ENCODE data around the gene ANXA9. TPM values are rescaled to one million over a fixed set of nuclear protein-coding genes. Genes with fewer than 3 reads are reported as not detected.

ANXA9 gene
- total RNA-seq, 5 donors from 2014 or later (not counting 1 experiment from before 2014, with no cell fraction given) = 0.15 to 0.16 TPM; not detected in 3

GRCh38 chr1:150961756-150962155 lies 20.3 kb upstream of the ANXA9 start:
- Histone ChIP-seq H3K27me3 (replicated peaks in 1 of 2; ENCODE audit: control insufficient read depth in 2 of 2, extremely low read depth in 1 of 2, insufficient read depth in 2 of 2, low read length in 1 of 2) (no peaks in the 10 kb centered on the region), H3K27ac (ENCODE audit: low read length) (no peak overlapping the region), H3K36me3 (ENCODE audit: control insufficient read depth in 2 of 2, extremely low read depth in 1 of 2, insufficient read depth in 1 of 2, low read length in 1 of 2) (peaks cover 31 to 77% of the 10 kb centered on the region in 2 donors), H3K4me3 (ENCODE audit: control insufficient read depth in 1 of 2, extremely low read depth in 1 of 2, low read length in 1 of 2) (no peak overlapping the region), H3K9me3 (no peaks in the 10 kb centered on the region), H3K4me1 (ENCODE audit: control insufficient read depth in 1 of 2, extremely low read depth in 1 of 2, insufficient read depth in 2 of 2, low read length in 2 of 2) (no peaks in the 10 kb centered on the region)
- no peak overlapping the region for H3K4me3 Mint-ChIP-seq
- ChIA-PET POLR2A (no interaction called here), CTCF (no interaction called here)
- no peaks in the 10 kb centered on the region for H3K27me3 Mint-ChIP-seq
- H3K36me3 Mint-ChIP-seq = peaks cover 49% of the 10 kb centered on the region
- ATAC-seq (replicated peaks in 1 of 4) (no peak), DNase-seq (no peak)
- WGBS (ENCODE audit: insufficient coverage) = 80% methylated on average over 1 of the region's 4 CpGs
- H3K9me3 Mint-ChIP-seq = no peaks in the 10 kb centered on the region
- H3K27ac Mint-ChIP-seq = no peak overlapping the region
- peaks cover 0 to 6% (median 0%) of the 10 kb centered on the region in 3 donors for H3K4me1 Mint-ChIP-seq

- Histone ChIP-seq H3K4me1 (ENCODE audit: control insufficient read depth in 1 of 2, extremely low read depth in 1 of 2, insufficient read depth in 2 of 2, low read length in 2 of 2) (no peaks in the 10 kb centered on the region), H3K36me3 (ENCODE audit: control insufficient read depth in 2 of 2, extremely low read depth in 1 of 2, insufficient read depth in 1 of 2, low read length in 1 of 2) (peaks cover 35 to 83% of the 10 kb centered on the region in 2 donors), H3K27me3 (replicated peaks in 1 of 2; ENCODE audit: control insufficient read depth in 2 of 2, extremely low read depth in 1 of 2, insufficient read depth in 2 of 2, low read length in 1 of 2) (no peaks in the 10 kb centered on the region), H3K4me3 (ENCODE audit: control insufficient read depth in 1 of 2, extremely low read depth in 1 of 2, low read length in 1 of 2) (no peak overlapping the region), H3K27ac (ENCODE audit: low read length) (no peak overlapping the region), H3K9me3 (no peaks in the 10 kb centered on the region)
- no peaks in the 10 kb centered on the region for H3K27me3 Mint-ChIP-seq
- peaks cover 57% of the 10 kb centered on the region for H3K36me3 Mint-ChIP-seq
- ChIA-PET CTCF (interaction anchor here in 1 of 2 donors (0.8 kb wide), 1 partner anchor 136 kb away, joined by 3 read pairs; no protein-coding TSS in a partner anchor), POLR2A (interaction anchor here in 1 of 2 donors (0.6 kb wide), 3 partner anchors 10 to 286 kb away, joined by 3 to 10 read pairs (median 4); no protein-coding TSS in a partner anchor)
- H3K4me1 Mint-ChIP-seq = peaks cover 0 to 6% (median 0%) of the 10 kb centered on the region in 3 donors
- no peak overlapping the region for H3K27ac Mint-ChIP-seq
- no CpG with 5 or more reads among the region's 10 CpGs for WGBS (ENCODE audit: insufficient coverage)
- no peaks in the 10 kb centered on the region for H3K9me3 Mint-ChIP-seq
- no peak for ATAC-seq (replicated peaks in 1 of 4)
- no peak overlapping the region for H3K4me3 Mint-ChIP-seq
- no peak for DNase-seq
Measured at GRCh38 chr1:150963321-150964163, 18.6 kb upstream of the ANXA9 start.

DNA sequence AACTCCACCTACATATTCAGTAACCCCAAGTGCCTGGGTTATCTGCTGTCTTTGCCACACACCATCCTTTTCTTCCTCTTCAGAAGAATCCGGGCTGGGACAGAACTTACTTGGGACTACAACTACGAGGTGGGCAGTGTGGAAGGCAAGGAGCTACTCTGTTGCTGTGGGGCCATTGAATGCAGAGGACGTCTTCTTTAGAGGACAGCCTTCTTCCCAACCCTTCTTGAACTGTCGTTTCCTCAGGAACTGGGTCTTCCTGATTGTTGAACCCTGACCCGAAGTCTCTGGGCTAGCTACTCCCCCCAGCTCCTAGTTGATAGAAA lies 18.0 kb upstream of the ANXA9 start:
- Histone ChIP-seq H3K9me3 (no peaks in the 10 kb centered on the region), H3K4me1 (ENCODE audit: control insufficient read depth in 1 of 2, extremely low read depth in 1 of 2, insufficient read depth in 2 of 2, low read length in 2 of 2) (no peaks in the 10 kb centered on the region), H3K4me3 (ENCODE audit: control insufficient read depth in 1 of 2, extremely low read depth in 1 of 2, low read length in 1 of 2) (no peak overlapping the region), H3K27ac (ENCODE audit: low read length) (no peak overlapping the region), H3K36me3 (ENCODE audit: control insufficient read depth in 2 of 2, extremely low read depth in 1 of 2, insufficient read depth in 1 of 2, low read length in 1 of 2) (peaks cover 34 to 87% of the 10 kb centered on the region in 2 donors), H3K27me3 (replicated peaks in 1 of 2; ENCODE audit: control insufficient read depth in 2 of 2, extremely low read depth in 1 of 2, insufficient read depth in 2 of 2, low read length in 1 of 2) (no peaks in the 10 kb centered on the region)
- H3K4me3 Mint-ChIP-seq = no peak overlapping the region
- peaks cover 0 to 6% (median 2%) of the 10 kb centered on the region in 3 donors for H3K4me1 Mint-ChIP-seq
- H3K36me3 Mint-ChIP-seq = peaks cover 61% of the 10 kb centered on the region
- no peaks in the 10 kb centered on the region for H3K27me3 Mint-ChIP-seq
- ChIA-PET POLR2A (interaction anchor here in 1 of 2 donors (0.6 kb wide), 1 partner anchor 286 kb away, joined by 4 read pairs; no protein-coding TSS in a partner anchor), CTCF (no interaction called here)
- no peaks in the 10 kb centered on the region for H3K9me3 Mint-ChIP-seq
- no CpG with 5 or more reads among the region's 5 CpGs for WGBS (ENCODE audit: insufficient coverage)
- no peak for DNase-seq
- ATAC-seq (replicated peaks in 1 of 4) = no peak
- H3K27ac Mint-ChIP-seq = peak overlapping the region in 1 of 2 donors; percentile 4

GRCh38 chr1:150965605-150966004 lies 16.5 kb upstream of the ANXA9 start:
- Mint-ChIP-seq H3K27me3 (no peaks in the 10 kb centered on the region), H3K4me3 (no peak overlapping the region), H3K27ac (peak overlapping the region in 1 of 2 donors; percentile 28), H3K36me3 (peaks cover 53% of the 10 kb centered on the region), H3K9me3 (no peaks in the 10 kb centered on the region), H3K4me1 (peaks cover 5 to 11% (median 9%) of the 10 kb centered on the region in 3 donors)
- ATAC-seq (replicated peaks in 1 of 4) (no peak), DNase-seq (no peak)
- no peak overlapping the region for H3K27ac ChIP-seq (ENCODE audit: low read length)
- H3K9me3 ChIP-seq = no peaks in the 10 kb centered on the region
- ChIA-PET CTCF (interaction anchor here in 1 of 2 donors (0.7 to 0.8 kb wide), 2 partner anchors 23 to 433 kb away, joined by 3 to 7 read pairs; no protein-coding TSS in a partner anchor), POLR2A (no interaction called here)
- H3K4me3 ChIP-seq (ENCODE audit: control insufficient read depth in 1 of 2, extremely low read depth in 1 of 2, low read length in 1 of 2) = no peak overlapping the region
- H3K4me1 ChIP-seq (ENCODE audit: control insufficient read depth in 1 of 2, extremely low read depth in 1 of 2, insufficient read depth in 2 of 2, low read length in 2 of 2) = peaks cover 0 to 5% of the 10 kb centered on the region in 2 experiments
- H3K36me3 ChIP-seq (ENCODE audit: control insufficient read depth in 2 of 2, extremely low read depth in 1 of 2, insufficient read depth in 1 of 2, low read length in 1 of 2) = peaks cover 27 to 75% of the 10 kb centered on the region in 2 donors
- H3K27me3 ChIP-seq (replicated peaks in 1 of 2; ENCODE audit: control insufficient read depth in 2 of 2, extremely low read depth in 1 of 2, insufficient read depth in 2 of 2, low read length in 1 of 2) = no peaks in the 10 kb centered on the region
- WGBS (ENCODE audit: insufficient coverage) = no CpG with 5 or more reads among the region's 4 CpGs

DNA sequence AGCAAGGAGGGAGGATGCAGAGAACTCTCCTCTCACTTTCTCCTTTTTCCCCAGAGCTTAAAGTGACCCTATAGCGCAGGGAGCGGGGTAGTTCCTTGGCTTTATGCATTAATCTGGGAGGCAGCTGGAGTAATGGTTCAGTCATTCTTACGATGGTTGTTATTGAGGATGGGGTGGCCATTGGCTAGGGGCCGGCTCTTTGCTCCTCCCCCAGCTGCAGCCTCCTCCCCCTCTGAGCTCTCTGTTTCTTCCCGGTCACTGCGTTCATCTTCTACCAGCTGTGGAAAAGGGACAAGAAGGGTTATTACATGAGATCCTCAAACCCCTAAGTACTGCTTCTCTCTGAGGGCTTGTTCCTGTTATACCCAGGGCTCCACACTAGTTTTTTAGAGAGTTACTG lies 16.1 kb upstream of the ANXA9 start:
- ChIA-PET POLR2A (interaction anchor here (0.5 kb wide), 2 partner anchors 285 to 602 kb away, joined by 4 to 11 read pairs; no protein-coding TSS in a partner anchor), CTCF (interaction anchor here in 1 of 2 donors (0.7 to 0.8 kb wide), 2 partner anchors 23 to 433 kb away, joined by 3 to 7 read pairs; no protein-coding TSS in a partner anchor)
- DNase-seq (no peak), ATAC-seq (replicated peaks in 1 of 4) (no peak)
- no CpG with 5 or more reads among the region's 6 CpGs for WGBS (ENCODE audit: insufficient coverage)
- peaks cover 9 to 15% (median 13%) of the 10 kb centered on the region in 3 donors for H3K4me1 Mint-ChIP-seq
- no peaks in the 10 kb centered on the region for H3K9me3 Mint-ChIP-seq
- H3K9me3 ChIP-seq = no peaks in the 10 kb centered on the region
- H3K27ac Mint-ChIP-seq = no peak overlapping the region
- no peak overlapping the region for H3K4me3 Mint-ChIP-seq
- peaks cover 1 to 9% of the 10 kb centered on the region in 2 experiments for H3K4me1 ChIP-seq (ENCODE audit: control insufficient read depth in 1 of 2, extremely low read depth in 1 of 2, insufficient read depth in 2 of 2, low read length in 2 of 2)
- H3K27ac ChIP-seq (ENCODE audit: low read length) = no peak overlapping the region
- peaks cover 53% of the 10 kb centered on the region for H3K36me3 Mint-ChIP-seq
- H3K27me3 ChIP-seq (replicated peaks in 1 of 2; ENCODE audit: control insufficient read depth in 2 of 2, extremely low read depth in 1 of 2, insufficient read depth in 2 of 2, low read length in 1 of 2) = no peaks in the 10 kb centered on the region
- H3K4me3 ChIP-seq (ENCODE audit: control insufficient read depth in 1 of 2, extremely low read depth in 1 of 2, low read length in 1 of 2) = no peak overlapping the region
- H3K36me3 ChIP-seq (ENCODE audit: control insufficient read depth in 2 of 2, extremely low read depth in 1 of 2, insufficient read depth in 1 of 2, low read length in 1 of 2) = peaks cover 27 to 71% of the 10 kb centered on the region in 2 donors
- H3K27me3 Mint-ChIP-seq = no peaks in the 10 kb centered on the region

GRCh38 chr1:150967936-150968335 lies 14.2 kb upstream of the ANXA9 start:
- WGBS (ENCODE audit: insufficient coverage) = 98% methylated on average over 13 of the region's 13 CpGs
- H3K27ac ChIP-seq (ENCODE audit: low read length) = no peak overlapping the region

More at GRCh38 chr1:150967936-150968335, 14.2 kb upstream of the ANXA9 start:
- H3K27me3 Mint-ChIP-seq = no peaks in the 10 kb centered on the region
- ATAC-seq (replicated peaks in 1 of 4) = no peak
- H3K4me3 ChIP-seq (ENCODE audit: control insufficient read depth in 1 of 2, extremely low read depth in 1 of 2, low read length in 1 of 2) = no peak overlapping the region
- CTCF ChIA-PET = no interaction called here
- DNase-seq = no peak
- POLR2A ChIA-PET = no interaction called here
- peak overlapping the region; percentile 34 to 66 for H3K27ac Mint-ChIP-seq
- H3K9me3 ChIP-seq = no peaks in the 10 kb centered on the region
- no peaks in the 10 kb centered on the region for H3K9me3 Mint-ChIP-seq
- no peak overlapping the region for H3K4me3 Mint-ChIP-seq
- peaks cover 43% of the 10 kb centered on the region for H3K36me3 Mint-ChIP-seq
- H3K4me1 Mint-ChIP-seq = peaks cover 28 to 32% (median 29%) of the 10 kb centered on the region in 3 donors
- H3K27me3 ChIP-seq (replicated peaks in 1 of 2; ENCODE audit: control insufficient read depth in 2 of 2, extremely low read depth in 1 of 2, insufficient read depth in 2 of 2, low read length in 1 of 2) = no peaks in the 10 kb centered on the region
- H3K36me3 ChIP-seq (ENCODE audit: control insufficient read depth in 2 of 2, extremely low read depth in 1 of 2, insufficient read depth in 1 of 2, low read length in 1 of 2) = peaks cover 24 to 60% of the 10 kb centered on the region in 2 donors
- H3K4me1 ChIP-seq (ENCODE audit: control insufficient read depth in 1 of 2, extremely low read depth in 1 of 2, insufficient read depth in 2 of 2, low read length in 2 of 2) = peaks cover 17 to 29% of the 10 kb centered on the region in 2 experiments

All from T-cell (primary cell).